Activated CD8-positive, alpha-beta memory T cell treated with anti-CD3 and anti-CD28 coated beads, Interleukin-2, amount 50 U/mL, for 24 hours (primary cell): ENCODE measurements around the gene ACOX1.

Experiments used
- DNase-seq: peaks from one replicate; pipeline ENCODE4 v3.0.0-alpha.2; 2020; ENCODE audit errors: extremely low read depth

ACOX1 gene

DNA sequence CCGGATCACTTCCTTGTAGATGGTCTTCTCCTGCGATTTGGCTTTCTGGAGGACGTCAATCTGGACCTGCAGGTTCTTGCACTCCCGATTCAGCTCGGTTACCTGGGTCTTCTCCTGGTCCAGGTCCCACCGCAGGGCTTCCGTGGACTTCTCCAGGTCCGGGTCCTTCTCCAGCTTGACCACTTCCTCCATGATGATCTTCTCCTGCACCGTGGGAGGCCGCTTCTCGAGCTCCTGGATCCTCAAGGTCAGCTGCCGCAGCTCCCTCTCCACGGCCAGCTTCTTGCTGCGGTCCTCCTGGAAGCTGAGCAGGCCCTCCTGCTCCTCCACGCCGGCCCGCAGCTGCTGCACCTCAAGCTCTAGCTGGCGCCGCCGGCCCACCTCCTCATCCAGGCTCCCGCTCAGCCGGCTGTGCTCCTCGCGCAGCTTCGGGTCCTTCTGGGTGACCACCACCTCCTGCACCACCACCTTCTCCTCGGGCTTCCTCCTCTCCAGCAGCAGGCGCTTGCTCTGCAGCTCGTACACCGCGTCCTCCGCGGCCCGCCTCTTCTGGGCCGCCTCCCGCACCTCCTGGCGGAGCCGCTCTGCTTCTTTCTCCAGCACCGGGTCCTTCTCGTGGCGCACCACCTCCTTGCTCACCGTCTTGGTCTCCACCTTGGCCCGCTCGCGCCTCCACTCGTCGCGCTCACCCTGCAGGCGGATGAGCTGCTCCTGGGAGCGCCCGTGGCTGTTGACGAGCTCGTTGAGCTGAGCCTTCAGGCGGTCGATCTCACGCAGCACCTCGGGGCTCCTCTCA lies 29.9 kb upstream of the ACOX1 start:
- DNase-seq: no peak

DNA sequence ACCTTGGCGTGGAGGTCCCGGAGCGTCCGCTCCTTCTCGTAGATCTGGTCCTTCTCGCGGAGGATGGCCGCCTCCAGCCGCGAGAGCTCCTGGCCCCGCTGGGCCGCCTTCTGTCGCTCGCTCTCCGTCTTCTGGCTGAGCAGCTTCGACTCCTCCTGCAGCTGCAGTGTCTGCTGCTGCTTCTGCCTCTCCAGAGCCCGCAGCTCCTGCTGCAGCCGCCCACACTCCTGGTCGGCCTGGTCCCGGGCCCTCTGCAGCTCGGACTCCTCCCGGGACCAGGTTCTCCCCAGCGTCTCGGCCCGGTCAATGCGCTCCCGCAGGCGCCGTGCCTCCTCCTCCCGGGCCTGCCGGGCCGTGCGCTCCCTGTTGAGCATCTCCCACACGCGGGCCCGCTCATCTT lies 29.2 kb upstream of the ACOX1 start:
- DNase-seq: no peak

DNA sequence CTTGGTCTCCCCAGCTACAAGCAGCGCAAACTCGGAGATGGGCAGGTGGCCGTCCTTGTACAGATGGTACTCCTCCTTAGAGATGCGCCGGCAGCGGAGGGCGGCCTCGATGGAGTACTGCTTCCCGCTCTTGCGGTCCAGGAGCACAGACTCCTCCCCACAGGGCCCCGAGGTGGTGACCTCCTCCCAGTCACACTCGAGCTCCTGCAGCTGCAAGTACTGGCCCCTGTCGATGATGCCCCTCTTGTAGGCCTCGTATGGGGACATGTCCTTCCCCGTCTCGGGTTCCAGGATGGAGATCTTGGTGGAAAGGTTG lies 28.8 kb upstream of the ACOX1 start:
- no peak for DNase-seq

DNA sequence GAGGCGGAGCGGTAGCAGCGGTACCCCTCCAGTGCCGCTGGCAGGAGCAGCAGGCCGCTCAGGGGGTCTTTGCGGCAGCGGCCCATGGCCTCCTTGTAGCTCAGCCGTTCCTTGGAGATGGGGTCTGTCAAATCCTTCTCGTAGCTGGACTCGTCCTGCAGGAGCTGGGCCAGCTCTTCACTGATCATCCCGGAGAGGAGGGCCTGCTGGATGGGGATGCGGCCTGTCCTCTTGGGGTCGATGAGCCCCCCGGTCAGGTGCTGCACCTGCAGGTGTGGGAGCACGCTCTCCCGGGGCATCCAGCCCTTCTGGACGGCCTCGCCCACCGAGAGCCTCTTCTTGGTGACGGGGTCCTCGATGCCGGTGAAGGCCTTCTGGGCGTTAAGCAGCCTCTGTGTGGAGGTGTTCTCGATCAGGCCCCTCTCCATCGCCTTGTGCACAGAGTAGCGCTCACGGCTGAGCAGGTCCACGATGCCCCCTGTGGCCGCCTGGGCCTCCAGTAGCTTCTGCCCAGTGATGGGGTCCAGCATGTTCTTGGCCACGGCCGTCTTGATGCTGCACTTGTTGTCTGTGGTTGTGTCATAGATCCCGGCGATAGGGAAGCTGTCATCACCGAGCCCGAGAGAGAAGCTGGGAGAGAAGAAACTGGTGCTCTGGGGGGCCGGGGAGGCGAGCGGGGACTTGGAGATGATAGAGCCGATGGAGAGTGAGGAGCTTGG lies 28.3 kb upstream of the ACOX1 start:
- DNase-seq: no peak

DNA sequence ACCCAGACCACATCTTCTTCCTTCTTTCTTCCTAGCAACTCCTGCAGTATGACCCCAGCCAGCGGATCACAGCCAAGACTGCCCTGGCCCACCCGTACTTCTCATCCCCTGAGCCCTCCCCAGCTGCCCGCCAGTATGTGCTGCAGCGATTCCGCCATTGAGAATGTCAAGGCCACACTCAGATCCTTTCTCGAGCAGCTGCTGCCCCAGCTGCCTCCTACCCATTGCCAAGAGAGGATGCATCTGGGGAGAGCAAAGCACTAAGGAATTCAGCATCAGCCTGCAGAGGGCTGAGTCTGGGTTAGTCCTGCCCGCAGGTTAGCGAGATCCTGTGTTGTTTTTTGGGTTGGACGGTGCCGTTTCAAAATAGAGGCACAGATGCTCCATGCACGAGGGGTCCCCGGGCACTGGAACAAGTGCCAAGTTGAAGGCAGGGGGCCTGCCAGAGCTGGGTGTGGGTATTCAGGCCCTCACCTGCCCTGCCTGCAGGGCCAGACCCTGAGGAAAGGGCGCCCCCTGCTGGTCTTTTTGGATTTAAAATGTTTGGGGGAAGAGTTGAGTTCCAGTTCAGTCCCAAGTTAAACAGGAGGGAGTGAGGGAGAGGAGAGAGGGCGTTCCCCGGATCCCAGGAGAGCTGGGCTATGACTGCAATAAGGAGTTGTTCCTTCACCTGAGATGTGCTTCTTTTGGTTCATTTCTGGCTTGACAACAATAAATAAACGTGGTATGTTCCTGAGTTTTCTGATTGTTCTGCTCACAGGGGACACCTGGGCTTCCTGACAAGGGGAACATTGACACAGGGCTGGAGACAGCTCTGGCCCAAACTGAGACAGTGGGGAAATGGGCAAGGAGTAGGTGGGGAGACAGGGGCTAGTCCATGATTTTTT lies 26.5 kb upstream of the ACOX1 start:
- DNase-seq: peak; percentile 63

DNA sequence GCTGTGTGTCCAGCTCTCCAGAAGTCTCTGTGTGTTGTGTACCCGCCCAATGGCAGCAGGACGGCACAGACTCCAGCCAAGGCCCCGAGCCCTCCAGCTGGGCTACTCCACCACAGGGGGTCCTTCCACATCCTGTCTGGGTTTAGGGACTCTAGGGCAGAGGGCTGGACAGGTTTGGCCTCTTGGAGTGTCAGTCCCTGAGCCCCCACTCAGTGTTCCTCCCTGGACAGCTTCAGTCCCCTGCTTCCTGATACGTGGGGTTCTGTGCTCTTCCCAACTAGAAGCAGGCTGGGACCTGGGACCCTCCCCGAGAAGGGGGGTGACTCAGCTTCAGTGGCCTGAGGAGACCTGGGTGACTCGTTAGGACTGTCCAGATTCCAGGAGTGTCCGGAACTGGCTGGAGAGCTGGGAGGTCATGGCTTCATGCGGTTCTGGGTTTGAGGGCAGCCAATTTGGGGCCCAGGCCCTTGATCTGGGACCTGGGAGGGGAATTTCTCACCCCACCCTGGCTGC lies 25.8 kb upstream of the ACOX1 start:
- DNase-seq: no peak

DNA sequence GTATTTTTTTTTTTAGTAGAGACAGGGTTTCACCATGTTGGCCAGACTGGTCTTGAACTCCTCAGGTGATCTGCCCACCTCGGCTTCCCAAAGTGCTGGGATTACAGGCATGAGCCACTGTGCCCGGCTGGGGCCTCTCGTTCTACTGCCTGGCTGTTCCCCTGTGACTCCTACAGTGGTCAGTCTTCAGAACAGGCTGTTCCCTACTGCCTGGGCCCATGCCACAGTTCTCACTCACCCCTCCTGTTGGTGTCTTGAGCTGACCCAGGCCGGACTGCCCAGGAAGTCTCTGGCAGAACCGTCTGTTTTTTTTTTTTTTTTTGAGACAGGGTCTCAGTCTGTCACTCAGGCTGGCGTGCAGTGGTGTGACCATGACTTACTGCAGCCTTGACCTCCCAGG lies 24.9 kb upstream of the ACOX1 start:
- DNase-seq: no peak

DNA sequence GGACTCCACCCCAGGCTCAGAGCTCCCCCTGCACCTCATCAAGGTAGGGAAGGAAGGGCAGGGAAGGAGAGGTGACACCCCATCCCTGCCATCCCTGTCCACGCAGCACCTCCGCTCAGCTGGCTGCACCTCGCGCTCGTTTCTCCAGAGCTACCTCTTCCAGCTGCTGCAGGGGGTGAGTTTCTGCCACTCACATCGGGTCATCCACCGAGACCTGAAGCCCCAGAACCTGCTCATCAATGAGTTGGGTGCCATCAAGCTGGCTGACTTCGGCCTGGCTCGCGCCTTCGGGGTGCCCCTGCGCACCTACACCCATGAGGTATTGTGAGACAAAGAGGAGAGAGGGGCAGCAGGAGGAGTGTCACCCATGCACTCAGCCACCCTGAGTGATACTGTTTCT lies 23.1 kb upstream of the ACOX1 start:
- DNase-seq: no peak

DNA sequence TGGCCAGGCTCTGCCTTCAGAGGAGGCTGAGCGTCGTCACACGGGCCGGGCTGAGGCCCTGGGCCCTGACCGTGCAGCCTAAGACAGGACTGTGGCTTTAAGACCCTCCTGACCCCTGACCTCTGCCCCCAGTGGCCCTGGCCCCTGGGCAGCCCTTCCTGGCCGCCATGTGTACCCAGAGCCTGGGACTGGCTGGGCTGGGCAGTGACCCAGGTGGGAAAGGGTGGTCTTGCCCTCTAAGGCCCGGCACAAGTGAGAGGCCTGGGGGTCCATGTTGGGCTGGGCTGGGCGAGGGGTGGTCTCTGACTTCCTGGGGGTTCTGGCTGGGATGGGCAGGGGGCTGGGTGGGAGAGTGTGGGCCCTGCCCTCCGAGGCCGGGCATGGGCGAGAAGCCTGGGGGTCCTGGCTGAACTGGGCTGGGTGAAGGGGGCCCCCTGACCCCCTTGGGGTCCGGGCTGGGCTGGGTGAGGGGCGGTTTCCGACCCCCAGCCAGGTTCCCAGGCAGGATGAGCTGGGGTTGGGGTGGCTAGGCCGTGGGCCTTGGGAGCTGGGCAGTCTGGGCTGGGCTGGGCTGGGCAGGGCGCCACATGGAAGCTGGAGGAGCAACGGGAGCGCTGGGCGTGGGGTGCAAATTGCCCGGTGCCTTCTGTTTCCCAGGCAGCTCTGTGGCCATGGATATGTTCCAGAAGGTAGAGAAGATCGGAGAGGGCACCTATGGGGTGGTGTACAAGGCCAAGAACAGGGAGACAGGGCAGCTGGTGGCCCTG lies 22.0 kb upstream of the ACOX1 start, which contains the start of gene CDK3:
Gene CDK3 (plus strand): TSS at position 101 of the 767 bp plus-strand sequence. CDS start 571 bp downstream, at position 672.
- no peak for DNase-seq

DNA sequence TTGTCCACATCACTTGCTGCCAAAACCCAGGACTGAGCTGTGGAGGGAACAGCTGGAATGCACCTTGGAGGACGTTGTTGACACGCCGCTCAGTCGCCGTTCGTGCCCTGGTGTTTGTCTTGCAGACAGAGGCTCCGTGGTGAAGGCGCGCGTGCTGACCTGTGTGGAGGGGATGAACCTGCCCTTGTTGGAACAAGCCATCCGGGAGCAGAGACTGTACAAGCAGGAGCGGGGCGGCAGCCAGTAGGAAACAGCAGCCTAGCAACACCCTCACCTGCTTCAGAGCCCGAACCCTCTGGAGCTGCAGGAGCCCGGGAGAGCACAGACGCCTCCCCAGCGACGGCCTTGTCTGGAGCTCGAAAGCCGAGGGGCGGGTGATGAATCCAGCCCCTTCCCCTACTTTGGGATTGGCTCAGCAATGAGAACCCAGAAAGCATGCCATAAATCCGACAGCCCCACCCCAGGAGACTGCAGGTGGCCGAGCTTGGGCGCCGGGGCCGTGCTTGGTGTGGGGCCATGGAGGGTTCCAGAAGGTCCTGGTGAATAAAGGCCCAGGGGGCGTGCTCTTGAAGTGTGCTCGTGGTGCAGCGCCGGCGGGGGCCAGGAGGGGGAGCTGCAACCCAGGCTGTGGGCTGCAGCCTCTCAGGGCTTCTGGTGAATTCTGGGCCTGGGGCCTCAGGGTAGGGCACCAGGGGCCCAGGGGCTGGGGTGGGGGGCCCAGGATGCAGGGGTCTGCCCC lies 21.2 kb upstream of the ACOX1 start:
- no peak for DNase-seq

DNA sequence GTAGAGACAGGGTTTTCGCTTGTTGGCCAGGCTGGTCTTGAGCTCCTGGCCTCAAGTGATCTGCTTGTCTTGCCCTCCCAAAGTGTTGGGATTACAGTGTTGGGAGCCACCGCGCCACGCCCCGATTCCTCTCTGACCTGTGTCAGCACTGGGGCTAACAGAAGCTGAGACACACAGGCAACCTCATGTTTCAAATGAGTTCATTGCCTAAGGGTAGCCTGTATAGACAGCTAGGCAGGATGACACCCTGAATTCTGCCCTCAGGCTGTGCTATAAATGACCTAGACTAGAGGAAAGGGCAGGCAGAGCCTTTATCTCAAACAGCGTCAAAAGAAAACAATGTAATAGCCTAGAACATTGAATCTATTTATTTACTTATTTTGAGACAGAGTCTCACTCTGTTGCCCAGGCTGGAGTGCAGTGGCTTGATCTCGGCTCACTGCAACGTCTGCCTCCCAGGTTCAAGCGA lies 19.4 kb upstream of the ACOX1 start:
- no peak for DNase-seq

DNA sequence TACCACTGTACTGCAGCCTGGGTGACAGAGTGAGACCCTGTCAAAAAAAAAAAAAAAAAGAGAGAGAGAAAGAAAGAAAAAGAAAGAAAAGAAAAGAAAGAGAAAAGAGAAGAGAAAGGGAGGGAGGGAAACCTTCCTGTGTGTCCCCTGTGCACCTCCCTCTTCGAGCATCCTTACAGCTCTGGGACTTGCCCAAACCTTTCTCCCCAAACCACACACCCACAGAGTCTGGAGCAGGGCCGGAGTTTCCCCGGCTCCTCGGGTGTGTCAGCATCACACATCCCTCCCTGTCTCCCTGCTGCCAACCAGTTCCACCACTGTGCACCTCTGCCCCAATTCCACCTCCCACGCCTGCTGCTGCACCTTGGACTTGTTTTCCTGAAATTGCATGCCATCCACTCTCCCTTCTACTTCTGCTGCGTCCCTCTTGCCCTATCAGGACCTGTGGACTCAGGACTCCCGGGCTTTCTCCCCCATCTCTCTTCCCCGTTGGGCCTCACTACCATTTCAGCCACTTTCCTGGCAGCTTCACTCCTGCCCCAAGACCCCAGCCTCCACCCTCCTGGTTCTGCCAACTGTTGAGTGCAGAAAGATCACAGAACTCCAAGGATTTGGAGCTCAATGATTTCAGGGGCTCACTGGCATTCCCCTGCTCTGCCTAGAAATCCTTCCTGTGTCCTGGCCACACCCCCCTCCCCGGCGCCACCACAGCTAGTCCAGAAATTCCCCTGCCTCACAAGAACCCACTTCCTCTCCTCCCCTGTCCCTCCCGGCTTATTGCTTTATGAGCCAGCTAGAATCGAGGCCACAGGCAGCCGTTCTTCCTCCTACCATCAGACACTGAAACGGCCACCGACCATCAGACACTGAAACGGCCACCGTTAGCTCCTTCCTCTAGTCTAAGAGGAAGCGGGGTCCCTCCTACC lies 18.0 kb upstream of the ACOX1 start:
- DNase-seq: no peak

DNA sequence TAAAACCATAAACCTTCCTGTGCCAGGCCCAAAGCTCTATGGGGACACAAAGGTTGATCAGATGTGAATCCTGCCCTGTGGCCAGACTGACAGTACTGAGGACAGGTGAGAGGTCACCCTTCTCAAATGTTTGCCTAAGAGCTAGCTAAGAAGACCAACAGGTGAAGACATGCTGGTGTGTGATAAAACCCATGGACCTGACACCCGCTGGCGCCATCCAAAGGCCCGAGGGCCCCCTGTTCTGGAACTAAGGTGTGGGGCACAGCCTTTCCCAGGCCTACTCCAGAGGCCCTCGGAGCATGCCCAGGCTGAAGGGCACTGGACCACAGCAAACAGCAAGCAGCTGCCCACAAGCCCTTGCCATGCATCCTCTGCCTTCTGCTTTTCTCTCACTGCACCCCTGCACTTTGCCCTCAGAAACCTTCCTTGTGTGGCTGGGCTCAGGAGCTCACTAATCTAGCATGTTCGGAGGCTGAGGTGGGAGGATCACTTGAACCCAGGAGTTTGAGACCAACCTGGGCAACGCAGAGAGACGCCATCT lies 16.5 kb upstream of the ACOX1 start:
- DNase-seq: no peak

DNA sequence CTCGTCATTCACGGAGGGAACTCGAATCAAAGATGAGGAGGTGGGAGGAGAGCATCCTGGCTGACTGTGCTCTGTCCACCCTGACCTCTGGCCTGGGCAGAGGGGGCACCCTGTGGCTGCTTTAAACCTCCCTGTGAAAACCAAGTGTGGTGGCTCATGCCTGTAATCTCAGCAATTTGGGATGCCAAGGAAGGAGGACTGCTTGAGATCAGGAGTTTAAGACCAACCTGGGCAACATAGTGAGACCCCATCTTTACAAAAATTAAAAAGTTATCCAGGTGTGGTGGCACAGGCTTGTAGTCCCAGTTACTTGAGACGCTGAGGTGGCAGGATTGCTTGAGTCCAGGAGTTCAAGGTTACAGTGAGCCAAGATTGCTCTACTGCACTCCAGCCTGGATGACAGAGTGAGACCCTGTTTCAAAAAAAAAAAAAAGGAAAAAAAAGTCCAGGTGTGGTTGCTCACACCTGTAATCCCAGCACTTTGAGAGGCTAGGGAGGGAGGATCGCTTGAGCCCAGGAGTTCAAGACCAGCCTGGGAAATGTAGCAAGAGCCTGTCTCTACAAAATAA lies 15.9 kb upstream of the ACOX1 start:
- DNase-seq: no peak

DNA sequence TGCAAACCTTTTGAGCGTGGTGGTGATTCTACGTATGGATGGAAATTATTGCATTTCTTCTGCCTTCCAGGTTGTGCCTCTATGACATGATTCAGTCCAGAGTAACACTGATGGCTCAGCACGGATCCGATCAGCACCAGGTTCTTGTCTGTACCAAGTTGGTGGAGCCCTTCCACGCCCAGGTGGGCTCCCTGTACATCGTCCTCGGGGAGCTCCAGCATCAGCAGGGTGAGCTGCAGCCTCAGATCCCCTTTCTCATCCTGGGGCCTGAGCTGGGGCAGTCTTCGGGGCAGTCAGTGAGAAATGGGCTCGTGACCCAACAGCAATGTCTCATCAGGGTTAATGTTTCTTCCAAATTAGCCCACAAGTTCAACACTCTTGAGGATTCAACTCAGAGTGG lies 12.4 kb upstream of the ACOX1 start:
- DNase-seq: no peak

DNA sequence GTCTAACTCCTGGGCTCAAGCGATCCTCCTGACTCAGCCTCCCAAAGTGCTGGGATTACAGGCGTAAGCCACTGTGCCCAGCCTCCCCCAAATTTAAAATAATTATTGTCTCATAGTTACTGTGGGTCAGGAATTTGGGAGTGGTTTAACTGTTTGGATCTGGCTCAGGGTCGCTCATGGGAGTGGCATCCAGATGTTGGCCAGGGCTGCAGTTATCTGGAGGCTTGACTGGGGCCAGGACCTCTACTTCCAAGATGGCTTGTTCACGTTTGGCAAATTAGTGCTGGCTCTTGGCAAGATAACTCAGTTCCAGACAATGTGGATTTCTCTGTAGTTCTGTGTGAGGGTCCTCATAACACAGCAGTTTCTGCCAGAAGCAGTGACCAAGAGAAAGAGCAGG lies 8.1 kb upstream of the ACOX1 start:
- DNase-seq: no peak

DNA sequence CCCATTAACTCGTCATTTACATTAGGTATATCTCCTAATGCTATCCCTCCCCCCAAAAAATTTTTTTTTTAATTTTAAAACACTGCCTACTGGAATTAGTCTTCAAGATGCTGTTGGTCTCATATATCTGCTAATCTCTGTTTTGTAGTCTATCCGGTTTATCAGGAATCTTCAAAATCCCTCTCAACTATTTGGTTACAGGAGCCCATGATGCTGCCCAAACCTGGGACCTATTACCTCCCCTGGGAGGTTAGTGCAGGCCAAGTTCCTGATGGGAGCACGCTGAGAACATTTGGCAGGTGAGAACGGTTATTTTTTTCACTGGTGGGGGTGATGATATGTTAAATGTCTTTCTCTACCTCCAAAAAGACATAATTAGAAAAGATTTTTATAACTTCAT lies 7.0 kb upstream of the ACOX1 start:
- DNase-seq: no peak

DNA sequence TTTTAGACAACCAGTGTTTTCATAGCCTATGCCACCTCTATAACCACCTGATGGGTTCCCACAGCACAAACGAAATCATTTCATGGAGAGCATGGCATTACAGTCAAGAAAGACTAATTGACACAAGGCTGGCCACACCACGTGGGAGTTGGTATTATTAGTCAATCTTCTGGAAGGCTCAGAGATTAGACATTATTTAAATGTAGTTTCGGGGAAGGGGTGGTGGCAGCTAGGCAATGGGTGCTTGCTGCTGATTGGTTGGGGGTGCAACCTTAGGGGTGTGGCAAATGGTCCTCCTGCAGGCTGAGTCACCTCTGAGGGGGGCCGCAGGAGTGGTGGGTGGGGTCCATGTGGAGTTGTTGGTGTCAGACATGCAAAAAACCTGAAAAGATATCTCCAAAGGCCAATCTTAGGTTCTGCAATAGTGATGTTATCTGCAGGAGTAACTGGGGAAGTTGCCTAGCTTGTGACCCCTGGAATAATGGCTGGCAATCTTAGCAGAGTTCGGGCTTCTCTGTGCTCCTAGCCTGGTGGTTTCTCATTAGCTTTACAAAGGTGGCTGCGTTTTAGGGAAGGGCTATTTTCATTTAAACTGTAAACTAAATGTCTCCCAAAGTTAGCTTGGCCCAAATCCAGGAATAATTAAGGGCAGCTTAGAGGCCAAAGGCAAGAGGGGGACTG lies 4.7 kb upstream of the ACOX1 start:
- DNase-seq: no peak
